HepG2 (cell line): ENCODE results near the gene LARP1. TPM values are rescaled to one million over a fixed set of nuclear protein-coding genes. Genes with fewer than 3 reads are reported as not detected.

Source experiments
- CBX5 ChIP-seq: sonication (generic); formaldehyde crosslinking; IDR thresholded peaks from 2 replicates; pipeline ENCODE4 v1.4.0; 2020; ENCODE audit warnings: missing genetic modification reagents, borderline replicate concordance
- CTCF ChIP-seq: sonication (generic); formaldehyde crosslinking; IDR thresholded peaks from 2 replicates; pipeline ENCODE4 v1.5.0; 2020; ENCODE audit warnings: mild to moderate bottlenecking, missing genetic modification reagents, moderate library complexity
- FOSL2 ChIP-seq: sonication (generic); formaldehyde crosslinking; IDR thresholded peaks from 2 replicates; pipeline ENCODE4 v1.4.0; 2020; ENCODE audit warnings: missing genetic modification reagents
- GMEB1 ChIP-seq: sonication (generic); formaldehyde crosslinking; IDR thresholded peaks from 2 replicates; pipeline ENCODE4 v1.5.1; 2020; ENCODE audit warnings: missing genetic modification reagents, mild to moderate bottlenecking, borderline replicate concordance
- HCFC1 ChIP-seq: fragments of 150-350 bp; IDR thresholded peaks from 2 replicates; pipeline ENCODE4 v1.6.1; 2014; ENCODE audit warnings: low read depth, low read length
- HMG20A ChIP-seq: IDR thresholded peaks from 2 replicates; pipeline ENCODE4 v1.6.1; 2016; ENCODE audit warnings: borderline replicate concordance
- HOMEZ ChIP-seq: IDR thresholded peaks from 2 replicates; pipeline ENCODE4 v1.6.1; 2016; ENCODE audit warnings: low read depth
- MEF2D ChIP-seq: sonication (generic); formaldehyde crosslinking; IDR thresholded peaks from 2 replicates; pipeline ENCODE4 v1.5.1; 2020; ENCODE audit warnings: mild to moderate bottlenecking, missing genetic modification reagents
- PLRG1 ChIP-seq: fragments of 450-650 bp; conservative IDR thresholded peaks from 2 replicates; pipeline ENCODE4 v1.6.1; 2016
- RAD21 ChIP-seq: fragments of 450-650 bp; formaldehyde crosslinking; IDR thresholded peaks from 2 replicates; pipeline ENCODE4 v1.5.0; 2020; ENCODE audit warnings: mild to moderate bottlenecking
- RARA ChIP-seq: IDR thresholded peaks from 2 replicates; pipeline ENCODE4 v1.6.1; 2016; ENCODE audit warnings: missing genetic modification reagents, missing compliant biosample characterization
- RBAK ChIP-seq: sonication (generic); formaldehyde crosslinking; IDR thresholded peaks from 2 replicates; pipeline ENCODE4 v1.5.1; 2020; ENCODE audit warnings: mild to moderate bottlenecking, missing genetic modification reagents
- SKI ChIP-seq: fragments of 450-650 bp; IDR thresholded peaks from one replicate; pipeline ENCODE4 v1.6.1; 2018; ENCODE audit warnings: mild to moderate bottlenecking; ENCODE audit not compliant: partially characterized antibody
- SP1 ChIP-seq, 2 experiments: fragments of 450-650 bp in 1 of 2; sonication (generic) in 1 of 2; formaldehyde crosslinking in 1 of 2; IDR thresholded peaks; 2 replicates each; pipeline versions ENCODE4 v1.4.0 to v1.6.1; 2016 to 2020; ENCODE audit warnings: missing genetic modification reagents in 1 of 2
- TAF15 ChIP-seq: fragments of 200-400 bp; formaldehyde crosslinking; IDR thresholded peaks from one replicate; pipeline ENCODE4 v1.6.1; 2018; ENCODE audit warnings: mild to moderate bottlenecking, low read depth, low read length; ENCODE audit not compliant: poor library complexity, severe bottlenecking
- TCF7 ChIP-seq: sonication (generic); IDR thresholded peaks from 2 replicates; pipeline ENCODE4 v1.6.1; 2016; ENCODE audit warnings: antibody characterized with exemption, low read depth
- TEAD3 ChIP-seq: optimal IDR thresholded peaks from 2 replicates; pipeline ENCODE3; 2016; ENCODE audit warnings: borderline replicate concordance
- ZBTB33 ChIP-seq: sonication (generic); formaldehyde crosslinking; IDR thresholded peaks from 2 replicates; pipeline ENCODE4 v1.4.0; 2020; ENCODE audit warnings: missing genetic modification reagents
- ZKSCAN1 ChIP-seq: fragments of 150-350 bp; IDR thresholded peaks from 2 replicates; pipeline ENCODE4 v1.6.1; 2014; ENCODE audit warnings: low read length
- ZMAT5 ChIP-seq: sonication (generic); formaldehyde crosslinking; IDR thresholded peaks from 2 replicates; pipeline ENCODE4 v1.5.0; 2020; ENCODE audit warnings: mild to moderate bottlenecking, low read depth, missing genetic modification reagents, borderline replicate concordance
- ZNF224 ChIP-seq: sonication (generic); formaldehyde crosslinking; IDR thresholded peaks from 2 replicates; pipeline ENCODE4 v1.5.0; 2020; ENCODE audit warnings: mild to moderate bottlenecking, missing genetic modification reagents
- ZNF629 ChIP-seq: sonication (generic); formaldehyde crosslinking; conservative IDR thresholded peaks from 2 replicates; pipeline ENCODE4 v1.5.0; 2020; ENCODE audit warnings: missing genetic modification reagents
- ZNF740 ChIP-seq: sonication (generic); formaldehyde crosslinking; IDR thresholded peaks from 2 replicates; pipeline ENCODE4 v1.4.0; 2020; ENCODE audit warnings: missing genetic modification reagents
- ZSCAN20 ChIP-seq: sonication (generic); formaldehyde crosslinking; IDR thresholded peaks from 2 replicates; pipeline ENCODE4 v1.4.0; 2020; ENCODE audit warnings: missing genetic modification reagents, mild to moderate bottlenecking, borderline replicate concordance
- polyA plus RNA-seq, 8 experiments: library from polyadenylated mRNA; depleted of rRNA in 3 of 8; stranded (reverse) in 7 of 8; unstranded in 1 of 8; fragments of >200 nt; fragmentation: Illumina TruSeq in 4 of 8; extraction: Trizol in 4 of 8; gene quantifications; 2 replicates each; pipeline versions ENCODE4 v1.2.1 to v1.2.3, GENCODE V29; 2011 to 2016; ENCODE audit warnings: low read depth in 4 of 8, missing spikeins in 1 of 8, mixed read lengths in 1 of 8; ENCODE audit not compliant: insufficient read depth in 1 of 8
- total RNA-seq, 5 experiments: library from RNA; depleted of rRNA; stranded (reverse); fragments of >200 nt; fragmentation: Illumina TruSeq; extraction: Trizol; gene quantifications; 2 replicates each; pipeline ENCODE4 v1.2.3, GENCODE V29; 2016; ENCODE audit warnings: low read depth in 1 of 5

LARP1 gene
- total and polyA plus RNA-seq, 2 of the 13 experiments (the other 11 are each of a cell fraction or from before 2014, with no cell fraction given), result 45.2 to 61.4 TPM

- TF ChIP-seq RBAK (CRISPR knock-in tag) (no peak), ZNF740 (CRISPR knock-in tag) (0 out of 2 replicates have a peak, but pooled peaks have one; percentile 28), HOMEZ (0 out of 2 replicates have a peak, but pooled peaks have one; percentile 13), RAD21 (CRISPR knock-in tag) (peak; percentile 20; the same call in 1 of the 2 replicates), HCFC1 (no peak), CTCF (0 out of 2 replicates have a peak, but pooled peaks have one; percentile 13), ZBTB33 (CRISPR knock-in tag) (0 out of 2 replicates have a peak, but pooled peaks have one; percentile 28), ZMAT5 (CRISPR knock-in tag) (no peak), HMG20A (peak; percentile 48; the same call in 1 of the 2 replicates), GMEB1 (CRISPR knock-in tag) (peak; percentile 36; the same call in 1 of the 2 replicates), FOSL2 (no peak), MEF2D (CRISPR knock-in tag) (no peak), CBX5 (no peak), TEAD3 (CRISPR knock-in tag) (peak; percentile 29), PLRG1 (no peak), RARA (CRISPR knock-in tag) (0 out of 2 replicates have a peak, but pooled peaks have one; percentile 13), SP1 (IDR thresholded peaks at IDR 0.05) (no peak), SP1 (CRISPR knock-in tag; IDR thresholded peaks at IDR 0.05) (no peak), ZNF224 (CRISPR knock-in tag) (peak; percentile 69; the same call in 1 of the 2 replicates), ZSCAN20 (CRISPR knock-in tag) (no peak), ZNF629 (CRISPR knock-in tag) (peak; percentile 99), ZKSCAN1 (no peak), SKI (no peak), TCF7 (no peak), TAF15 (no peak)
These were observed 41.5 kb upstream of the LARP1 start (continued) for GRCh38 chr5:154713615-154714125.
